HG02840 (cell line): ENCODE results near the gene NRM.

Source experiments
- ATAC-seq: cut with Tn5 transposase; IDR thresholded peaks from one replicate; pipeline ENCODE4 v1.9.1; 2021; ENCODE audit warnings: mild to moderate bottlenecking, moderate library complexity, moderate number of reproducible peaks; ENCODE audit not compliant: unreplicated experiment, low FRiP score

Gene NRM

GRCh38 chr6:30689022-30689865 lies 1.5 kb downstream of the NRM start:
- no peak for ATAC-seq

GRCh38 chr6:30688569-30688968 lies 2.2 kb downstream of the NRM start:
- ATAC-seq, result no peak

GRCh38 chr6:30687659-30688431 lies 2.9 kb downstream of the NRM start:
- ATAC-seq, result no peak

GRCh38 chr6:30686908-30687658 lies 3.7 kb downstream of the NRM start:
- peak; percentile 42 for ATAC-seq

- ATAC-seq, result peak; percentile 4
These were observed 4.5 kb downstream of the NRM start, which contains the start of gene PPP1R18 for GRCh38 chr6:30686009-30686907. TSS of gene PPP1R18 (minus strand) at chr6:30686645. CDS start at chr6:30686018, 627 bp downstream.

GRCh38 chr6:30685157-30686008 lies 5.4 kb downstream of the NRM start:
- no peak for ATAC-seq

- ATAC-seq, result no peak
These were observed 6.2 kb downstream of the NRM start for GRCh38 chr6:30684386-30685156.

- no peak for ATAC-seq
These were observed 6.8 kb downstream of the NRM start for GRCh38 chr6:30683980-30684338.

- ATAC-seq, result no peak
These were observed 7.4 kb downstream of the NRM start for GRCh38 chr6:30683183-30683979.

GRCh38 chr6:30682143-30683117 lies 8.4 kb downstream of the NRM start:
- peak; percentile 31 for ATAC-seq

GRCh38 chr6:30681766-30682142 lies 9.0 kb downstream of the NRM start:
- no peak for ATAC-seq

GRCh38 chr6:30679765-30680535 lies 10.8 kb downstream of the NRM start:
- ATAC-seq, result no peak

GRCh38 chr6:30678964-30679726 lies 11.6 kb downstream of the NRM start:
- ATAC-seq, result no peak

GRCh38 chr6:30676660-30677285 lies 14.0 kb downstream of the NRM start:
- no peak for ATAC-seq
